Measurements from ENCODE around the gene DLEC1.

Gene DLEC1

GRCh38 chr3:38171622-38172021, 132.6 kb downstream of the DLEC1 start:
- peaks cover 6% of the 10 kb centered on the region for H3K4me1 ChIP-seq (ENCODE audit: low read depth, poor library complexity, severe bottlenecking)

More at GRCh38 chr3:38171622-38172021, 132.6 kb downstream of the DLEC1 start:
- Histone ChIP-seq H3K4me3 (IDR thresholded peaks at IDR 0.05; ENCODE audit: insufficient read depth, low read depth, low read length) (no peak overlapping the region), H3K9ac (no peak overlapping the region), H3K79me2 (ENCODE audit: insufficient read depth, low read depth) (peaks cover 45% of the 10 kb centered on the region), H4K20me1 (ENCODE audit: insufficient read depth) (no peaks in the 10 kb centered on the region), H2AFZ (ENCODE audit: low read depth) (no peak overlapping the region), H3K36me3 (ENCODE audit: insufficient read depth) (no peaks in the 10 kb centered on the region), H3K4me2 (no peak overlapping the region), H3K27me3 (ENCODE audit: insufficient read depth, low read depth) (no peaks in the 10 kb centered on the region), H3K27ac (no peak overlapping the region)
- TF ChIP-seq CTCF (conservative IDR thresholded peaks at IDR 0.05; ENCODE audit: low read depth, low read length) = no peak

All from KMS-11 (cell line).